Tibial artery (tissue), 4 donors: ENCODE measurements around the gene CTSD.
"Not testable (repeated sequence)": the region's sequence is repeated elsewhere in the genome, so short reads cannot be mapped to it uniquely, and the experiment has no call there.

ENCODE experiments used
- DNase-seq, 2 donors: peaks; one replicate each; pipeline ENCODE4 v3.0.0-alpha.2; 2019
- H3K27ac ChIP-seq, 2 donors: fragments of 200-600 bp; sonication (generic) in 1 of 2; 1 replicate in 1 of 2; 2 replicates in 1 of 2; pipeline ENCODE4 v1.5.1; 2018 to 2019; ENCODE audit warnings: mild to moderate bottlenecking in 1 of 2
- H3K27me3 ChIP-seq, 2 donors: fragments of 200-600 bp; sonication (generic) in 1 of 2; one replicate each; pipeline versions ENCODE4 v1.5.1 to v1.6.0; 2016 to 2019
- H3K36me3 ChIP-seq, 3 donors: fragments of 200-600 bp; sonication (generic) in 2 of 3; one replicate each; pipeline ENCODE4 v1.5.1; 2016 to 2019; ENCODE audit warnings: mild to moderate bottlenecking in 2 of 3
- H3K4me1 ChIP-seq, 4 donors: fragments of 200-600 bp; sonication (generic) in 2 of 4; 1 replicate in 3 of 4; 2 replicates in 1 of 4; pipeline ENCODE4 v1.5.1; 2016 to 2019
- H3K4me3 ChIP-seq, 2 donors: fragments of 200-600 bp; sonication (generic) in 1 of 2; 1 replicate in 1 of 2; 2 replicates in 1 of 2; pipeline ENCODE4 v1.5.1; 2018 to 2019; ENCODE audit warnings: mild to moderate bottlenecking in 2 of 2
- H3K9me3 ChIP-seq, 3 donors: fragments of 200-600 bp; sonication (generic) in 1 of 3; one replicate each; pipeline ENCODE4 v1.5.1; 2016 to 2019
- CTCF ChIP-seq, 2 experiments: fragments of 200-600 bp in 1 of 2; fragments of 450-650 bp in 1 of 2; IDR thresholded peaks; one replicate each; pipeline ENCODE4 v1.5.1; 2017 to 2019; ENCODE audit warnings: antibody characterized with exemption in 2 of 2, mild to moderate bottlenecking in 1 of 2, moderate library complexity in 1 of 2
- intact Hi-C: fragments of 100-400 bp; cut with DNase I; formaldehyde crosslinking; loops from one replicate; pipeline ENCODE4 v1.15.0; 2023; ENCODE audit warnings: low total_unique reads

The CTSD gene

GRCh38 chr11:1763796-1764661 lies at the start of gene CTSD:
Gene CTSD (minus strand): TSS chr11:1763927. CDS start chr11:1763859, 68 bp downstream.
- Histone ChIP-seq H3K9me3 (no peaks in the 10 kb centered on the region), H3K36me3 (peaks cover 9 to 27% (median 9%) of the 10 kb centered on the region in 3 donors), H3K27ac (peak within 1 kb of the TSS; percentile 92 to 93), H3K27me3 (no peaks in the 10 kb centered on the region), H3K4me1 (peaks cover 0 to 51% (median 43%) of the 10 kb centered on the region in 4 donors), H3K4me3 (peak within 1 kb of the TSS; percentile 85 to 98)
- DNase-seq: peak; percentile 86 to 94
- intact Hi-C loops: loop anchor here (2.0 kb wide), 1 partner anchor 61 kb away; no protein-coding TSS in a partner anchor
- TF ChIP-seq CTCF (IDR thresholded peaks at IDR 0.05): no peak

GRCh38 chr11:1813356-1813755 lies 49.6 kb upstream of the CTSD start:
- intact Hi-C loops, DNase-seq, H3K4me3 ChIP-seq, H3K36me3 ChIP-seq, H3K27me3 ChIP-seq, H3K9me3 ChIP-seq, H3K27ac ChIP-seq: not testable (repeated sequence)
- H3K4me1 ChIP-seq: peaks cover 0 to 22% (median 10%) of the 10 kb centered on the region in 4 donors

GRCh38 chr11:1812801-1813200 lies 49.1 kb upstream of the CTSD start:
- DNase-seq: no peak
- Histone ChIP-seq H3K4me3 (no peak overlapping the region), H3K27ac (no peak overlapping the region), H3K4me1 (peaks cover 0 to 22% (median 10%) of the 10 kb centered on the region in 4 donors), H3K36me3 (no peaks in the 10 kb centered on the region), H3K27me3 (no peaks in the 10 kb centered on the region), H3K9me3 (no peaks in the 10 kb centered on the region)
- intact Hi-C loops: no loop called here
- no peak for TF ChIP-seq CTCF (IDR thresholded peaks at IDR 0.05)

GRCh38 chr11:1812274-1812673 lies 48.5 kb upstream of the CTSD start:
- DNase-seq: no peak
- no peak overlapping the region for H3K27ac ChIP-seq

GRCh38 chr11:1810761-1811160 lies 47.0 kb upstream of the CTSD start:
- H3K9me3 ChIP-seq: no peaks in the 10 kb centered on the region
- H3K4me1 ChIP-seq: peaks cover 0 to 8% (median 4%) of the 10 kb centered on the region in 4 donors
- no peaks in the 10 kb centered on the region for H3K36me3 ChIP-seq
- TF ChIP-seq CTCF (IDR thresholded peaks at IDR 0.05): no peak
- intact Hi-C loops: no loop called here
- H3K4me3 ChIP-seq: no peak overlapping the region
- no peak for DNase-seq
- H3K27me3 ChIP-seq: no peaks in the 10 kb centered on the region
- no peak overlapping the region for H3K27ac ChIP-seq

More at GRCh38 chr11:1812274-1812673, 48.5 kb upstream of the CTSD start:
- intact Hi-C loops: no loop called here
- H3K9me3 ChIP-seq: no peaks in the 10 kb centered on the region
- no peak for TF ChIP-seq CTCF (IDR thresholded peaks at IDR 0.05)
- H3K36me3 ChIP-seq: no peaks in the 10 kb centered on the region
- H3K27me3 ChIP-seq: no peaks in the 10 kb centered on the region
- no peak overlapping the region for H3K4me3 ChIP-seq
- peaks cover 0 to 22% (median 9%) of the 10 kb centered on the region in 4 donors for H3K4me1 ChIP-seq

GRCh38 chr11:1807264-1807995 lies 43.7 kb upstream of the CTSD start:
- DNase-seq: no peak
- peaks cover 0 to 8% of the 10 kb centered on the region in 2 donors for H3K27me3 ChIP-seq
- H3K9me3 ChIP-seq: no peaks in the 10 kb centered on the region
- no peak overlapping the region for H3K4me3 ChIP-seq
- H3K36me3 ChIP-seq: no peaks in the 10 kb centered on the region
- intact Hi-C loops: no loop called here
- no peak for TF ChIP-seq CTCF (IDR thresholded peaks at IDR 0.05)
- H3K4me1 ChIP-seq: no peaks in the 10 kb centered on the region
- H3K27ac ChIP-seq: no peak overlapping the region
